NCI-H69 (cell line): ENCODE data around the gene PTGS1.
"Not testable (repeated sequence)": the region's sequence is repeated elsewhere in the genome, so short reads cannot be mapped to it uniquely, and the experiment has no call there.

Experiments
- DNase-seq: peaks from one replicate; lab custom pipeline; 2025; lab: John Stamatoyannopoulos, UW

The PTGS1 gene

DNA sequence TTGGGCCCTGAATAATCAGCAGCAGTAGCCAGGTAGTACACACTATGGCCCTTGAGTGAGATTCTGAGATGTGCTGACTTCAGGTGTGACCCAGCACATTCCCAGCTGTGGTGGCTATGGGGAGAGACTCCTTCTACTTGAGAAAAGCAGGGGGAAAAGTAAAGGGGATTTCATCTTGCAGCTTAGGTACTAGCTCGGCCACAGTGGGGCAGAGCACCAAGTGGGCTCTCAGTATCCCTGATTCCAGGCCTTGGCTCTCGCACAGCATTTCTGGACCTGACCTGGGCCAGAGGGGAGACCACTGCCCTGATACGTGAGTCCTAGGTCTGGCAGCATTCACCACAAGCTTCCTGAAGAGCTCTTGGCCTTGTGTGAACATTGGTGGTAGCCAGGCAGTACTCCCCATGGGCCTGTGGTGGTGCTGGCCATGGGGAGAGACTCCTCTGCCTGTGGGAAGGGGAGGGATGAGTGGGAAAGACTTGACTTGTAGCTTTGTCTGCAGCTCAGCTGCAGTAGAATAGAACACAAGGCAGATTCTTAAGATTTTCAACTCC is 27.6 kb downstream of the PTGS1 start:
- DNase-seq = no peak

DNA sequence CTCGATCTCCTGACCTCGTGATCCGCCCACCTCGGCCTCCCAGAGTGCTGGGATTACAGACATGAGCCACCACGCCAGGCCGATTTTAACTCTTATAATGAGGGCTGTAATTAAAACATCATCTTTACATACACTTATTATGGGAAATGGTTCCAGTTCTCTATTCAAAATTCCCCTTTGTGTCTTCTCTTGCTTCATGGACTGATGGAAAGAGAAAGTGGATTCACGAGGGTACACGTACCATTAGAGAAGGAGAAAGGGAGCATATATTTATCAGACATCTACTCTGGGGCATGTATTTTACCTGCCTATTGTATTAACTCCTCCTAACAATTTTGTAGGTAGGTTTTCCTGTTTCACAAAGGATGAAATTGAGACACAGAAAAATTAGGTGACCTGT is 31.1 kb downstream of the PTGS1 start:
- no peak for DNase-seq

DNA sequence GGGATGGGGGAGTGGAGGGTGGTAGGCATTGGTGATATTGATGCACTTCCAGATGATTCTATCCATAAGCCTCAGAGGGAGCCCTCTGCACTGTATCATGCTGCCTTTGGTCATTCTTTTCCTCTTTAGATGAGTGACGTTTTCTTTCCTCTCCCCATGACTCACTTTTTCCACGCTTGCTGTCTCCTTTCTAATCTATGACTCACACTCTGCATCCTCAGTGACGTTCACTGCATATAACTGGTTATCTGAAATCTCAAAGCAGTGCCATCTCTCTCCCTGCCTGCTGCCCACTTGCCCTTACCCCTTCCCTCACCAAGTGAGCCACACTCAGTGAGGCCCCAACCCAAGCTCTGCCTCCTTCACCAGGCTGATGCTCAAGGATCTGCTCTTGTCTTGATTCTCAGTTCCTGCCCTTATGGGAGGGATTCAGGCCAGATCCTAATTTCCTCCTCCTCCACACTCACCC is 31.6 kb downstream of the PTGS1 start:
- no peak for DNase-seq

DNA sequence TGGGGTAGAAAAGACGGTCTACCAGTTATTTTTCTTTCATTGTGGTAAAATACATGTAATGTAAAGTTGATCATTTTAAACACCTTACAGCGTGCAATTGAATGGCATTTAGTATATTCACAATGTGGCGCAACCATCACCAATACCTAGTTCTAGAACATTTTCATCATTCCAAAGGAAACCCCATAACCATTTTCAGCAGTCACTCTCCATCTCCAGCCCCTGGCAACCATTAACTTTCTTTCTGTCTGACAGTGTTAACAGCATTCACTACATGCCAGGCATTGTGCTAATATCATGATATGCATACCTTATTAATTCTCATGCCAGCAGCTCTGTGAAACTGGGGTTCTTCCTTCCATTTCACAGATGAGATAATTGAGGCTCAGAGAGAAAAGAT is 32.0 kb downstream of the PTGS1 start:
- DNase-seq = no peak

DNA sequence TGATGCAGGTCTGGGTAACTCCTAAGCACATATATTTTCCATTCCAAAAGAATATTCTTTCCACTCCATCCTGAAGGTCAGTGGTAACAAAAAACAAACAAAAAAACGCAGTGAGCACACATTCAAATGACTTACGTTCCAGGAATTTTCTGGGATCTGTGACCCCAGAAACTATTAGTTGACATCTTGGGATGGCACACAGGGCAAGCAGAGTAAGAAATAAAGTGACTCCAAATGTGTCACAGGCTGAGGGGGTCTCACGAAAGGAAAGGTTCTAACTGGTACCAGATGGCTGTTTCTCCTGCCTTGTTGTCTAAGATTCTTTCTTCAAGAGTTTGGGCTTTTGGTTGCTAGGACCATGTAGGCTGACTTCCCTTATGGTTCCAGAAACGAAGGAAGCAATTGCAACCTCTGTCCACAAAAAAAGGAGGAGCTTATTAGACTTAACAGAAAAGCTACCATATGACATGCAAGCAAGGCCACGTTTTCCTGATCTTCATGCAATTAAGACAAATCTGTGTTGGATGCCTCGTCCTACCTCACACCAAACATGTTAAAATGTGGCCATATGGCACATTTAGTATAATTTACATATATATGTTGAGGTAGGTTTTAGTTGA is 32.7 kb downstream of the PTGS1 start:
- DNase-seq = no peak

DNA sequence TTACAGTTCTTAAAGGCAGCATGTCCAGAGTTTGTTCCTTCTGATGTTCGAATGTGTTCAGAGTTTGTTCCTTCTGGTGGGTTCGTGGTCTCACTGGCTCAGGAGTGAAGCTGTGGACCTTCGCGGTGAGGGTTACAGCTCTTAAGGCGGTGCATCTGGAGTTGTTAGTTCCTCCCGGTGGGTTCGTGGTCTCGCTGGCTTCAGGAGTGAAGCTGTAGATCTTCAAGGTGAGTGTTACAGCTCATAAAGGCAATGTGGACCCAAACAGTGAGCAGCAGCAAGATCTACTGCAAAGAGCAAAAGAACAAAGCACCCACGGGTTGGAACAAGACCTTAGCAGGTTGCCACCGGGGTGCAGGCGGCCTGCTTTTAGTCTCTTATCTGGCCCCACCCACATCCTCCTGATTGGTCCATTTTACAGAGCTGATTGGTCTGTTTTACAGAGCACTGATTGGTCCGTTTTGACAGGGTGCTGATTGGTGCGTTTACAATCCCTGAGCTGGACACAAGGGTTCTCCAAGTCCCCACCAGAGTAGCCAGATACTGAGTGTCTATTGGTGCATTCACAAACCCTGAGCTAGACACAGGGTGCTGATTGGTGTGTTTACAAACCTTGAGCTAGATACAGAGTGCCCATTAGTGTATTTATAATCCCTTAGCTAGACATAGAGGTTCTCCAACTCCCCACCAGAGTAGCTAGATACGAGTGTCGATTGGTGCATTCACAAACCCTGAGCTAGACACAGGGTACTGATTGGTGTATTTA is 34.7 kb downstream of the PTGS1 start:
- not testable (repeated sequence) for DNase-seq

DNA sequence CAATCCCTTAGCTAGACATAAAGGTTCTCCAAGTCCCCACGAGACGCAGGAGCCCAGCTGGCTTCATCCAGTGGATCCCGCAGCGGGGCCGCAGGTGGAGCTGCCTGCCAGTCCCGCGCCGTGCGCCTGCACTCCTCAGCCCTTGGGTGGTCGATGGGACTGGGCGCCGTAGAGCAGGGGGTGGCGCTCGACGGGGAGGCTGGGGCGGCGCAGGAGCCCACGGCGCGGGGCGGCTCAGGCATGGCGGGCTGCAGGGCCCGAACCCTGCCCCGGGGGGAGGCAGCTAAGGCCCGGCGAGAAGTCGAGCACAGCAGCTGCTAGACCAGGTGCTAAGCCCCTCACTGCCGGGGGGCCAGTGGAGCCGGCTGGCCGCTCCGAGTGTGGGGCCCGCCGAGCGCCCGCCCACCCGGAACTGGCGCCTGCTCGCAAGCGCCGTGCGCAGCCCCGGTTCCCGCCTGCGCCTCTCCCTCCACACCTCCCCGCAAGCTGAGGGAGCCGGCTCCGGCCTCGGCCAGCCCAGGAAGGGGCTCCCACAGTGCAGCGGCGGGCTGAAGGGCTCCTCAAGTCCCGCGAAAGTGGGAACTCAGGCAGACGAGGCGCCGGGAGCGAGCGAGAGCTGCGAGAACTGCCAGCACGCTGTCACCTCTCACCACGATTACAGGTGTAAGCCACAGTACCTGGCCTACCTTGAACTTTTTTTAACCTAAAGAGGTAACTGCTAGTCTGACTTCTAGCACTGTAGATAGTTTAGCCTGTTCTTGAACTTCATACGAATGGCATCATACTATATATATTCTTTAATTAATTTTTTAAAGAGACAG is 35.5 kb downstream of the PTGS1 start:
- no peak for DNase-seq

DNA sequence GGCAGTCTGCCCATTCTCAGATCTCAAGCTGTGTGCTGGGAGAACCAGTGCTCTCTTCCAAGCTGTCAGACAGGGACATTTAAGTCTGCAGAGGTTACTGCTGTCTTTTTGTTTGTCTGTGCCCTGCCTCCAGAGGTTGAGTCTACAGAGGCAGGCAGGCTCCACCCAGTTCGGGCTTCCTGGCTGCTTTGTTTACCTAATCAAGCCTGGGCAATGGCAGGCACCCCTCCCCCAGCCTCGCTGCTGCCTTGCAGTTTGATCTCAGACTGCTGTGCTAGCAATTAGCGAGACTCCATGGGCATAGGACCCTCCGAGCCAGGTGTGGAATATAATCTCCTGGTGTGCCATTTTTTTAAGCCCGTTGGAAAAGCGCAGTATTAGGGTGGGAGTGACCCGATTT is 43.3 kb downstream of the PTGS1 start:
- peak; percentile 52 for DNase-seq

DNA sequence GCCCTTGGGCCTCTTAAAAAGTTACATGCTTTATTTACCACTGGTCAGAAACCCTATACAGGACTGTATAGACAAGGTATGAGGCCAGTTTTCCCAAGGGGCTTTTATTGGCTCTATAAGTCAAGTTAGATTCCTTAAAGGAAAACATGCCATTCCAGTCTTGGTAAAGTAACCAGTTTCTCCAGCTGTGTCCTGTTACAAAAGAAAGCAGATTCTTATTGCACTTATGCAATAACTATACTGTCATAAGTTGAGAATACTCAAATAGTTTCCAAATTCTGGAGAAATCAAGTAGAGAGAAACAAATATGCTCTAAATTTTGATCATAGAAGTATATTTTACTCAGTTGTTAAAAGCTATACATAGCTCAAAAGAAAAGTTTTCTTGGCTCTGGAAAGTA is 47.2 kb downstream of the PTGS1 start:
- DNase-seq = no peak

DNA sequence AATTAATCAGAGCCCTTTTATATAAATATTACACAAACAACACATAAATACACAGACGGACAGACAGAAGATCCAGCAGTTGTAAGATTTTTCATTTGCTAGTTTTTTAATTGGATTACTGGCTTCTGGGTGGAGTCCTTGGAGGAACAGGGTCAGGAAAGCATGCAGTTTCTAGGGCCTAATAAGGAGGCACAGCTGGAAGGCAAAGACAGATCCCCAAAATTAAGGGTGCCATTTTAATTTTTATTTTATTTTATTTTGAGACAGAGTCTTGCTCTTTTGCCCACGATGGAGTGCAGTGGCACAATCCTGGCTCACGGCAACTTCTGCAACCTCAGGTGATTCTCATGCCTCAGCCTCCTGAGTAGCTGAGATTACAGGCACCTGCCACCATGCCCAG is 49.5 kb downstream of the PTGS1 start:
- no peak for DNase-seq

DNA sequence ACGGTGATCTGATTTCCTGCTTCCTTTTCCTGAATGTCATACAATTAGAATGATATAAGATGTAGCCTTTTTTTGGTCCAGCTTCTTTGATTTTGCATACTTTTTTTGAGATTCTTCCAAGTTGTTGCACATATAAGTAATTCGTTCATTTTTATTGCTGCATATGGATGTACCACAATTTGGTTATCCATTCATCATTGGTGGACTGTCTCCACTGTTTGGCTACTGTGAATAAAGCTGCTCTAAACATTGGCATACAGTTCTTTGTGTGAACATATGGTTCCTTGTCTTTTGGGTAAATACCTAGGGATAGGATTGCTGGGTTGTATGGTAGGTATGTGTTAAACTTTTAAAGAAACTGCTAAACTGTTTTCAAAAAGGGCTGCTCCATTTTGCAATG is 54.3 kb downstream of the PTGS1 start:
- no peak for DNase-seq

DNA sequence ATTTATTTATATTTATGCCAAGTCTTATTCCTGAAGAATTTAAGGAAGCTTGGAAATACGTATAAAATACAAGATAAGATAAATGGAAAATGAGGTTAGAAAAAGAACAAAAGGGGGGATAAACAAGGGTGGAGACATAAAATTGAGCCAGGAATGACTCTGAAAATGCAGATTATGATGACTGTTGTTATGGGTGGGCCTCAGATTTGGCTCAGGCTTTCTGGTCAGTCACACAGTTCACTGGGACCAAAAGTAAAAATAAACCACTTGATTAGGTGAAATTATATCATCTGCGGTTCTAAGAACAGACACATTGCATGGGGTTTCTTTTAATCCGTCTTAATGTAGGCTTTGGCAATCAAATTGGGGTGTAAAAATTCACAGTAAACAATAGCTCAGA is 55.9 kb downstream of the PTGS1 start:
- no peak for DNase-seq

DNA sequence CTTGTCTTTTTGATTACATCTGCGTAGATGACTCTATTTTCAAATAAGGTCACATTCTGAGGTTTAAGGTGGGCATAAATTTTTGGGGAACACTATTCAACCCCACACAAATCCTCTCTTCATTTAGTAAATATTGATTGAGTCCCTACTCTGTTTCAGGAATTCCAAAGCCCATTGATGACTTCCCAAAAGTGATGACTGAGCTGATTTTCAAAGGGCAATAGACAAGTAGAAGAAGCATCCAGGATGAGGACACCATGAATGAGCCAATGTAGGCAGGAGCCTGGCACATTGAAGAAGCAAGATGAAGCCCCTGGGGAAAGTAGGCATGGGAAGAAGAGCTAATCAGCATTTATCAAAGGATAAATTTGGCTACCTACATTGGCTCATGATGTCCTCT is 71.7 kb downstream of the PTGS1 start:
- DNase-seq = no peak

DNA sequence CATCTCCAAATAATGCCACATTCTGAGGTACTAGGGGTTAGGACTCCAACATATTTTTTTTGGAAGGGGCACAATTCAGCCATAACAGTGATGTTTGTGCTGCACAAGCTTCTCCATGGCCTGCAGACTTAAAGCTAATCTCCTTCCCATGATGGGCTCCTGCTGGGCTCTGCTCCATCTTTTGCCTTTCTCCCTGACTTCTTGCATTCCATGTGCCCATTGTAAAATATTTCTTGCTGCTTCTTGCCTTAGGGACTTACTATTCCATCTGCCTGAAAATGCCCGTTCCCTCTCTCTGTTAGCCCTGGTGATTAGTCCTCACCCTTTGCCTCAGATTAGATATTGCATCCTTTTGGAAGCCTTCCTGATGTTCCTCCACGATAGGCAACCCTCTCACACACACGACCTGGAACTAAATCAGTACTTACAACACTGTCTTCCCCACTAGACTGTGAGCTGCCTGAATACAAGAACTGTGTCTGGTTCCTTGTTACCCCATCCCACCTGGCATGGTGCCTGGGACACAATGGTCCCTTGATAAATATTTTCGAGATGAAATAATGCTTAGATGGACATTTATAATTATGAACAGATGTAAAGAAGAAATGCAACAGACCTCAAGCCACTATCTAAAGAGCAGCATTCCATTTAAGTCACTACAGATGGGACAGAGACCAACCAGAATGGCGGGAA is 73.4 kb downstream of the PTGS1 start:
- no peak for DNase-seq
